ENCODE data around the gene SYMPK.

Gene SYMPK

GRCh38 chr19:45798995-45799517 lies 63.9 kb downstream of the SYMPK start (continued):
- peak; percentile 76 for TF ChIP-seq CTCF (tag by site-specific recombination; IDR thresholded peaks at IDR 0.05)
- no peak for TF ChIP-seq KLF10 (tag by site-specific recombination; IDR thresholded peaks at IDR 0.05)
- TF ChIP-seq ZNF146 (tag by site-specific recombination; IDR thresholded peaks at IDR 0.05), result no peak
- no peak for TF ChIP-seq ZNF501 (tag by site-specific recombination; IDR thresholded peaks at IDR 0.05)
- TF ChIP-seq ZNF645 (tag by site-specific recombination; IDR thresholded peaks at IDR 0.05), result no peak
- TF ChIP-seq PRDM2 (tag by site-specific recombination; IDR thresholded peaks at IDR 0.05; ENCODE audit: borderline replicate concordance), result no peak
- TF ChIP-seq HOXD13 (CRISPR knock-in tag; IDR thresholded peaks at IDR 0.05; ENCODE audit: borderline replicate concordance), result no peak
- no peak for TF ChIP-seq ZNF239 (tag by site-specific recombination; IDR thresholded peaks at IDR 0.05)
- TF ChIP-seq ZNF274 (IDR thresholded peaks at IDR 0.05; ENCODE audit: low read length), result no peak
- no peak for TF ChIP-seq ZNF274 (tag by site-specific recombination; IDR thresholded peaks at IDR 0.05; ENCODE audit: borderline replicate concordance)
- TF ChIP-seq PRDM6 (tag by site-specific recombination; IDR thresholded peaks at IDR 0.05), result no peak
- TF ChIP-seq ZNF132 (tag by site-specific recombination; IDR thresholded peaks at IDR 0.05; ENCODE audit: borderline replicate concordance), result no peak
- no peak for TF ChIP-seq HOXA7 (CRISPR knock-in tag; IDR thresholded peaks at IDR 0.05; ENCODE audit: borderline replicate concordance)
- TF ChIP-seq ZNF223 (tag by site-specific recombination; IDR thresholded peaks at IDR 0.05), result no peak
- no peak for TF ChIP-seq ZNF311 (tag by site-specific recombination; IDR thresholded peaks at IDR 0.05; ENCODE audit: borderline replicate concordance)
- no peak for TF ChIP-seq ZNF175 (tag by site-specific recombination; IDR thresholded peaks at IDR 0.05)
- peak; percentile 74 for TF ChIP-seq GLIS1 (tag by site-specific recombination; IDR thresholded peaks at IDR 0.05)
- TF ChIP-seq ZNF670 (tag by site-specific recombination; IDR thresholded peaks at IDR 0.05; ENCODE audit: low read depth), result no peak
- TF ChIP-seq ZNF37A (tag by site-specific recombination; IDR thresholded peaks at IDR 0.05), result no peak
- TF ChIP-seq ZFHX2 (tag by site-specific recombination; conservative IDR thresholded peaks at IDR 0.05), result peak; percentile 99
- TF ChIP-seq ZNF791 (tag by site-specific recombination; IDR thresholded peaks at IDR 0.05), result no peak
- TF ChIP-seq ZSCAN23 (tag by site-specific recombination; IDR thresholded peaks at IDR 0.05), result no peak
- peak; percentile 74; the same call in 1 of the 2 replicates for TF ChIP-seq ZBTB20 (tag by site-specific recombination; IDR thresholded peaks at IDR 0.05)
- TF ChIP-seq ZNF701 (tag by site-specific recombination; IDR thresholded peaks at IDR 0.05), result no peak
- TF ChIP-seq ZNF19 (tag by site-specific recombination; IDR thresholded peaks at IDR 0.05; ENCODE audit: low read depth), result no peak
- no peak for TF ChIP-seq ZNF202 (tag by site-specific recombination; IDR thresholded peaks at IDR 0.05; ENCODE audit: borderline replicate concordance)
- TF ChIP-seq AEBP2 (tag by site-specific recombination; IDR thresholded peaks at IDR 0.05; ENCODE audit: borderline replicate concordance), result no peak
- TF ChIP-seq ZNF660 (tag by site-specific recombination; IDR thresholded peaks at IDR 0.05), result no peak
- TF ChIP-seq ZNF404 (tag by site-specific recombination; IDR thresholded peaks at IDR 0.05), result no peak
- no peak for TF ChIP-seq ZNF530 (tag by site-specific recombination; IDR thresholded peaks at IDR 0.05; ENCODE audit: low read depth)
- no peak for TF ChIP-seq ZNF548 (tag by site-specific recombination; IDR thresholded peaks at IDR 0.05)

Measured in HEK293 (cell line).